ENCODE results near the gene RPS6KA2.

RPS6KA2 gene

GRCh38 chr6:166613027-166613426, 14.0 kb downstream of the RPS6KA2 start:
- no peak for DNase-seq

GRCh38 chr6:166612471-166612881, 14.6 kb downstream of the RPS6KA2 start:
- no peak for DNase-seq

- DNase-seq, result no peak
These were observed 15.4 kb downstream of the RPS6KA2 start for GRCh38 chr6:166611631-166612030.

GRCh38 chr6:166610069-166610468, 17.0 kb downstream of the RPS6KA2 start:
- DNase-seq, result no peak

GRCh38 chr6:166608774-166609173, 18.3 kb downstream of the RPS6KA2 start:
- no peak for DNase-seq

- DNase-seq, result no peak
These were observed 21.3 kb downstream of the RPS6KA2 start for GRCh38 chr6:166605752-166606151.

- DNase-seq, result no peak
These were observed 22.1 kb downstream of the RPS6KA2 start for GRCh38 chr6:166604911-166605310.

- DNase-seq, result no peak
These were observed 22.7 kb downstream of the RPS6KA2 start for GRCh38 chr6:166604328-166604727.

GRCh38 chr6:166603043-166603690, 23.9 kb downstream of the RPS6KA2 start:
- no peak for DNase-seq

- DNase-seq, result no peak
These were observed 25.1 kb downstream of the RPS6KA2 start for GRCh38 chr6:166601956-166602355.

GRCh38 chr6:166600931-166601330, 26.1 kb downstream of the RPS6KA2 start:
- no peak for DNase-seq

GRCh38 chr6:166599205-166599604, 27.8 kb downstream of the RPS6KA2 start:
- DNase-seq, result no peak

- no peak for DNase-seq
These were observed 28.5 kb downstream of the RPS6KA2 start for GRCh38 chr6:166598441-166599138.

GRCh38 chr6:166597711-166598440, 29.2 kb downstream of the RPS6KA2 start:
- no peak for DNase-seq

- no peak for DNase-seq
These were observed 30.1 kb downstream of the RPS6KA2 start for GRCh38 chr6:166596776-166597507.

- DNase-seq, result no peak
These were observed 31.1 kb downstream of the RPS6KA2 start for GRCh38 chr6:166595949-166596348.

GRCh38 chr6:166595061-166595780, 31.8 kb downstream of the RPS6KA2 start:
- DNase-seq, result no peak

GRCh38 chr6:166592821-166593220, 34.2 kb downstream of the RPS6KA2 start:
- DNase-seq, result no peak

- DNase-seq, result no peak
These were observed 35.0 kb downstream of the RPS6KA2 start for GRCh38 chr6:166591961-166592520.

GRCh38 chr6:166591026-166591425, 36.0 kb downstream of the RPS6KA2 start:
- no peak for DNase-seq

GRCh38 chr6:166589786-166590574, 37.1 kb downstream of the RPS6KA2 start:
- no peak for DNase-seq

Data from CD4-positive, alpha-beta T cell treated with Interleukin-17A for 1 hour (primary cell).